ENCODE measurements around the gene IDUA. TPM values are rescaled to one million over a fixed set of nuclear protein-coding genes. Genes with fewer than 3 reads are reported as not detected.

The IDUA gene
- total and polyA plus RNA-seq, 2 experiments from 2014 or later = 26.4 to 30.7 TPM

DNA sequence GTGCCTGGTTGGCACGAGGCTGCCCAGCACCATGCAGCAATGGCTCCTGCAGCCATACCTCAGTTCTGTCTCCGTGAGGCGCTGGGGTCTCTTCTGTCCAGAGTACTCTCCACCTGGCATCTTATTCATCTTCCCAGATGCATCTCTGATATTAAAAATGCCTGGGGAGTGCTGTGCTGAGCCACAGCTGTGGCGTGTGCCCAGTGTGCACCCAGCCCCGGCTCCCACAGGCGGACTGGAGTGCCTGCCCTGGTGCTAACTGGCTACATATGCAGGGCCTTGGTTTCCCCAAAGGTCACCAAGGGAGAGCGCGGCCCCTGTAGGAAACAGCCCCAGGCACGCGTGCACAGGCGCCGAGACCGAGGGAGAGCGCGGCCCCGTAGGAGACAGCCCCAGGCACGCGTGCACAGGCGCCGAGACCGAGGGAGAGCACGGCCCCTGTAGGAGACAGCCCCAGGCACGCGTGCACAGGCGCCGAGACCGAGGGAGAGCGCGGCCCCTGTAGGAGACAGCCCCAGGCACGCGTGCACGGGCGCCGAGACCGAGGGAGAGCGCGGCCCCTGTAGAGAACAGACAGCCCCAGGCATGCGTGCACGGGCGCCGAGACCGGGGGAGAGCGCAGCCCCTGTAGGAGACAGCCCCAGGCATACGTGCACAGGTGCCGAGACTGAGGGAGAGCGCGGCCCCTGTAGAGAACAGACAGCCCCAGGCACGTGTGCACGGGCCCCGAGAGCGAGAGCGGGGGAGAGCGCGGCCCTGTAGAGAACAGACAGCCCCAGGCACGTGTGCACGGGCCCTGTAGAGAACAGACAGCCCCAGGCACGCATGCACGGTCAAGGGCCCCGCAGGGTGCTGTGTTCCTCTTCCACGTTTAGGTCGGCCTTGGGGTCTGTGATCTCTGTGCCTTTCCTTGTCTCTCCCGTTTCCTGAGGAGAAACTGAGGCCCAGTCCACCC lies 40.0 kb upstream of the IDUA start:
- in situ Hi-C loops (cut with MboI) = no loop called here
- TF ChIP-seq EZH2 (IDR thresholded peaks at IDR 0.05; ENCODE audit: insufficient read depth, poor library complexity, severe bottlenecking) (no peak), EZH2phosphoT487 (IDR thresholded peaks at IDR 0.05; ENCODE audit: insufficient read depth, low read depth) (no peak)
- Histone ChIP-seq H3K27me3 (replicated peaks; ENCODE audit: insufficient read depth) (no peaks in the 10 kb centered on the region), H3K9me2 (ENCODE audit: insufficient read depth) (no peaks in the 10 kb centered on the region), H3K79me2 (ENCODE audit: insufficient read depth) (no peaks in the 10 kb centered on the region), H3K9me3 (ENCODE audit: low read depth) (no peaks in the 10 kb centered on the region), H3K4me2 (ENCODE audit: unreplicated experiment) (no peak overlapping the region), H3F3A (ENCODE audit: insufficient read depth) (no peaks in the 10 kb centered on the region), H2AFZ (no peak overlapping the region), H3K9ac (no peak overlapping the region), H3K27ac (no peak overlapping the region), H3K4me1 (ENCODE audit: insufficient read depth) (no peaks in the 10 kb centered on the region), H4K20me1 (ENCODE audit: insufficient read depth) (no peaks in the 10 kb centered on the region), H3K4me3 (no peak overlapping the region), H3K36me3 (ENCODE audit: low read depth) (no peaks in the 10 kb centered on the region)
- 92% methylated on average over 19 to 62 of the region's 62 CpGs for WGBS, 2 experiments (ENCODE audit: low coverage in 1 of 2, low lambda C conversion rate in 2 of 2, missing lambda C conversion rate in 2 of 2)
- DNase-seq = no peak

GRCh38 chr4:947491-947971 lies 39.3 kb upstream of the IDUA start:
- Histone ChIP-seq H3K9me3 (ENCODE audit: low read depth) (no peaks in the 10 kb centered on the region), H3K9ac (no peak overlapping the region), H3K9me2 (ENCODE audit: insufficient read depth) (no peaks in the 10 kb centered on the region), H4K20me1 (ENCODE audit: insufficient read depth) (no peaks in the 10 kb centered on the region), H2AFZ (no peak overlapping the region), H3K4me2 (ENCODE audit: unreplicated experiment) (no peak overlapping the region), H3F3A (ENCODE audit: insufficient read depth) (no peaks in the 10 kb centered on the region), H3K27me3 (replicated peaks; ENCODE audit: insufficient read depth) (no peaks in the 10 kb centered on the region), H3K4me1 (ENCODE audit: insufficient read depth) (no peaks in the 10 kb centered on the region), H3K27ac (no peak overlapping the region), H3K4me3 (no peak overlapping the region), H3K79me2 (ENCODE audit: insufficient read depth) (no peaks in the 10 kb centered on the region), H3K36me3 (ENCODE audit: low read depth) (no peaks in the 10 kb centered on the region)
- no peak for TF ChIP-seq EZH2phosphoT487 (IDR thresholded peaks at IDR 0.05; ENCODE audit: insufficient read depth, low read depth)
- no peak for TF ChIP-seq EZH2 (IDR thresholded peaks at IDR 0.05; ENCODE audit: insufficient read depth, poor library complexity, severe bottlenecking)
- in situ Hi-C loops (cut with MboI) = no loop called here
- no peak for DNase-seq
- WGBS, 2 experiments (ENCODE audit: low coverage in 1 of 2, low lambda C conversion rate in 2 of 2, missing lambda C conversion rate in 2 of 2) = 95 to 96% methylated on average over 14 to 19 of the region's 19 CpGs

- Histone ChIP-seq H3K9ac (no peak overlapping the region), H3K79me2 (ENCODE audit: insufficient read depth) (no peaks in the 10 kb centered on the region), H2AFZ (no peak overlapping the region), H3K4me2 (ENCODE audit: unreplicated experiment) (no peak overlapping the region), H3K9me3 (ENCODE audit: low read depth) (no peaks in the 10 kb centered on the region), H3K27ac (no peak overlapping the region), H3K36me3 (ENCODE audit: low read depth) (no peaks in the 10 kb centered on the region), H3K9me2 (ENCODE audit: insufficient read depth) (no peaks in the 10 kb centered on the region), H3K4me1 (ENCODE audit: insufficient read depth) (no peaks in the 10 kb centered on the region), H3K27me3 (replicated peaks; ENCODE audit: insufficient read depth) (no peaks in the 10 kb centered on the region), H3K4me3 (no peak overlapping the region), H3F3A (ENCODE audit: insufficient read depth) (no peaks in the 10 kb centered on the region), H4K20me1 (ENCODE audit: insufficient read depth) (no peaks in the 10 kb centered on the region)
- TF ChIP-seq EZH2 (IDR thresholded peaks at IDR 0.05; ENCODE audit: insufficient read depth, poor library complexity, severe bottlenecking) = no peak
- TF ChIP-seq EZH2phosphoT487 (IDR thresholded peaks at IDR 0.05; ENCODE audit: insufficient read depth, low read depth) = no peak
- DNase-seq = no peak
- WGBS, 2 experiments (ENCODE audit: low coverage in 1 of 2, low lambda C conversion rate in 2 of 2, missing lambda C conversion rate in 2 of 2) = 83% methylated on average over 33 of the region's 33 CpGs
- in situ Hi-C loops (cut with MboI) = no loop called here
Observed at GRCh38 chr4:948101-948935, 38.5 kb upstream of the IDUA start.

GRCh38 chr4:948936-949300 lies 37.9 kb upstream of the IDUA start:
- H3K27me3 ChIP-seq (replicated peaks; ENCODE audit: insufficient read depth) = no peaks in the 10 kb centered on the region
- H3K9ac ChIP-seq = no peak overlapping the region
- no peaks in the 10 kb centered on the region for H4K20me1 ChIP-seq (ENCODE audit: insufficient read depth)
- H3K4me3 ChIP-seq = no peak overlapping the region
- H3F3A ChIP-seq (ENCODE audit: insufficient read depth) = no peaks in the 10 kb centered on the region
- no peak for TF ChIP-seq EZH2phosphoT487 (IDR thresholded peaks at IDR 0.05; ENCODE audit: insufficient read depth, low read depth)
- no peak for TF ChIP-seq EZH2 (IDR thresholded peaks at IDR 0.05; ENCODE audit: insufficient read depth, poor library complexity, severe bottlenecking)
- no peaks in the 10 kb centered on the region for H3K4me1 ChIP-seq (ENCODE audit: insufficient read depth)
- no peak for DNase-seq
- H3K27ac ChIP-seq = no peak overlapping the region
- H3K79me2 ChIP-seq (ENCODE audit: insufficient read depth) = no peaks in the 10 kb centered on the region
- H3K36me3 ChIP-seq (ENCODE audit: low read depth) = no peaks in the 10 kb centered on the region
- H3K9me3 ChIP-seq (ENCODE audit: low read depth) = no peaks in the 10 kb centered on the region
- in situ Hi-C loops (cut with MboI) = no loop called here
- no peak overlapping the region for H3K4me2 ChIP-seq (ENCODE audit: unreplicated experiment)
- no peak overlapping the region for H2AFZ ChIP-seq
- 72 to 84% methylated on average over 11 to 13 of the region's 13 CpGs for WGBS, 2 experiments (ENCODE audit: low coverage in 1 of 2, low lambda C conversion rate in 2 of 2, missing lambda C conversion rate in 2 of 2)
- no peaks in the 10 kb centered on the region for H3K9me2 ChIP-seq (ENCODE audit: insufficient read depth)
